HG03575 (cell line): ENCODE results near the gene FRRS1L.

Experiments used
- ATAC-seq: cut with Tn5 transposase; IDR thresholded peaks from one replicate; pipeline ENCODE4 v1.9.1; 2021; ENCODE audit not compliant: unreplicated experiment, insufficient number of reproducible peaks, low FRiP score; ENCODE audit errors: extremely low read depth

The FRRS1L gene

GRCh38 chr9:109085510-109085909 is 81.5 kb downstream of the FRRS1L start:
- ATAC-seq: no peak

- ATAC-seq: no peak
These were observed 83.1 kb downstream of the FRRS1L start for GRCh38 chr9:109083813-109084405.

GRCh38 chr9:109083141-109083540 is 83.9 kb downstream of the FRRS1L start:
- ATAC-seq: no peak

GRCh38 chr9:109082091-109082620 is 84.9 kb downstream of the FRRS1L start:
- ATAC-seq: no peak
